Measurements from ENCODE around the gene LHFPL4. TPM values are rescaled to one million over a fixed set of nuclear protein-coding genes. Genes with fewer than 3 reads are reported as not detected.
"Not testable (repeated sequence)": the region's sequence is repeated elsewhere in the genome, so short reads cannot be mapped to it uniquely, and the experiment has no call there.

LHFPL4 gene
- total RNA-seq, 1 donor from 2014 or later, result 1.7 TPM

- H3K27me3 Mint-ChIP-seq, result peaks cover 16% of the 10 kb centered on the region
- DNase-seq (ENCODE audit: extremely low spot score, unreplicated experiment), result no peak
- TF ChIP-seq CTCF (conservative IDR thresholded peaks at IDR 0.05), result no peak
- no peak overlapping the region for H3K27ac Mint-ChIP-seq
- H3K9me3 Mint-ChIP-seq, result no peaks in the 10 kb centered on the region
- H3K36me3 Mint-ChIP-seq, result no peaks in the 10 kb centered on the region
- H3K4me3 Mint-ChIP-seq, result no peak overlapping the region
- H3K4me1 Mint-ChIP-seq (ENCODE audit: unreplicated experiment), result peaks cover 6% of the 10 kb centered on the region
Observed at GRCh38 chr3:9595877-9596276, 42.3 kb upstream of the LHFPL4 start.

- not testable (repeated sequence) for DNase-seq (ENCODE audit: extremely low spot score, unreplicated experiment); H3K9me3 Mint-ChIP-seq; H3K36me3 Mint-ChIP-seq; H3K27me3 Mint-ChIP-seq; H3K27ac Mint-ChIP-seq; H3K4me3 Mint-ChIP-seq; H3K4me1 Mint-ChIP-seq (ENCODE audit: unreplicated experiment)
Observed at GRCh38 chr3:9591781-9592180, 38.2 kb upstream of the LHFPL4 start.

GRCh38 chr3:9590282-9590791, 36.7 kb upstream of the LHFPL4 start:
- Mint-ChIP-seq H3K9me3 (no peaks in the 10 kb centered on the region), H3K36me3 (no peaks in the 10 kb centered on the region), H3K4me1 (ENCODE audit: unreplicated experiment) (no peaks in the 10 kb centered on the region), H3K4me3 (no peak overlapping the region), H3K27me3 (no peaks in the 10 kb centered on the region), H3K27ac (no peak overlapping the region)
- no peak for TF ChIP-seq CTCF (conservative IDR thresholded peaks at IDR 0.05)
- DNase-seq (ENCODE audit: extremely low spot score, unreplicated experiment), result no peak

- H3K36me3 Mint-ChIP-seq, result no peaks in the 10 kb centered on the region
- no peak for DNase-seq (ENCODE audit: extremely low spot score, unreplicated experiment)
- no peaks in the 10 kb centered on the region for H3K4me1 Mint-ChIP-seq (ENCODE audit: unreplicated experiment)
- H3K27me3 Mint-ChIP-seq, result peaks cover 2% of the 10 kb centered on the region
- no peak for TF ChIP-seq CTCF (conservative IDR thresholded peaks at IDR 0.05)
- H3K4me3 Mint-ChIP-seq, result no peak overlapping the region
- H3K9me3 Mint-ChIP-seq, result no peaks in the 10 kb centered on the region
- no peak overlapping the region for H3K27ac Mint-ChIP-seq
Observed at GRCh38 chr3:9583792-9584191, 30.2 kb upstream of the LHFPL4 start.

- Mint-ChIP-seq H3K27me3 (peaks cover 2% of the 10 kb centered on the region), H3K4me1 (ENCODE audit: unreplicated experiment) (no peaks in the 10 kb centered on the region), H3K9me3 (no peaks in the 10 kb centered on the region), H3K4me3 (no peak overlapping the region), H3K27ac (no peak overlapping the region), H3K36me3 (no peaks in the 10 kb centered on the region)
- no peak for DNase-seq (ENCODE audit: extremely low spot score, unreplicated experiment)
- no peak for TF ChIP-seq CTCF (conservative IDR thresholded peaks at IDR 0.05)
Observed at GRCh38 chr3:9583371-9583770, 29.7 kb upstream of the LHFPL4 start.

GRCh38 chr3:9582332-9582731, 28.7 kb upstream of the LHFPL4 start:
- Mint-ChIP-seq H3K4me1 (ENCODE audit: unreplicated experiment) (no peaks in the 10 kb centered on the region), H3K27ac (no peak overlapping the region), H3K27me3 (peaks cover 2% of the 10 kb centered on the region), H3K36me3 (no peaks in the 10 kb centered on the region), H3K9me3 (no peaks in the 10 kb centered on the region), H3K4me3 (no peak overlapping the region)
- DNase-seq (ENCODE audit: extremely low spot score, unreplicated experiment), result no peak
- no peak for TF ChIP-seq CTCF (conservative IDR thresholded peaks at IDR 0.05)

Measured in type B pancreatic cell (in vitro differentiated cells).